IMR-90 (cell line): ENCODE data around the gene SSR4.

Source experiments
- BHLHE40 ChIP-seq: fragments of 150-350 bp; IDR thresholded peaks from 2 replicates; pipeline ENCODE4 v1.6.1; 2016; ENCODE audit warnings: mild to moderate bottlenecking, low read depth, low read length
- CHD1 ChIP-seq: IDR thresholded peaks from 2 replicates; pipeline ENCODE4 v1.6.1; 2012; ENCODE audit warnings: low read depth, low read length, improper control_type of control experiment
- FOS ChIP-seq: fragments of 150-350 bp; IDR thresholded peaks from 2 replicates; pipeline ENCODE4 v1.6.1; 2016; ENCODE audit warnings: low read depth, low read length
- MAFK ChIP-seq: IDR thresholded peaks from 2 replicates; pipeline ENCODE4 v1.6.1; 2012; ENCODE audit warnings: low read depth, low read length, improper control_type of control experiment
- MAZ ChIP-seq: IDR thresholded peaks from 2 replicates; pipeline ENCODE4 v1.6.1; 2012; ENCODE audit warnings: low read depth, mild to moderate bottlenecking, low read length, improper control_type of control experiment, moderate library complexity, borderline replicate concordance
- MXI1 ChIP-seq: IDR thresholded peaks from 2 replicates; pipeline ENCODE4 v1.6.1; 2012; ENCODE audit warnings: low read depth, mild to moderate bottlenecking, low read length, moderate library complexity, borderline replicate concordance
- NFE2L2 ChIP-seq: fragments of 150-350 bp; IDR thresholded peaks from 2 replicates; pipeline ENCODE4 v1.6.1; 2016; ENCODE audit warnings: low read depth, mild to moderate bottlenecking, low read length
- POLR2A ChIP-seq: IDR thresholded peaks from 2 replicates; pipeline ENCODE4 v1.6.1; 2012; ENCODE audit warnings: mild to moderate bottlenecking, low read depth, low read length
- RAD21 ChIP-seq: IDR thresholded peaks from 2 replicates; pipeline ENCODE4 v1.6.1; 2012; ENCODE audit warnings: low read length, improper control_type of control experiment
- RFX5 ChIP-seq: IDR thresholded peaks from 2 replicates; pipeline ENCODE4 v1.8.0; 2012; ENCODE audit warnings: low read depth, mild to moderate bottlenecking, low read length, moderate library complexity
- SMC3 ChIP-seq: fragments of 150-350 bp; IDR thresholded peaks from 2 replicates; pipeline ENCODE4 v1.6.1; 2016; ENCODE audit warnings: low read depth, mild to moderate bottlenecking, antibody characterized with exemption, low read length, moderate library complexity
- TF ChIP-seq, protein P1 (sequence below): conservative IDR thresholded peaks from 2 replicates; pipeline ENCODE4 v1.5.1; 2012; ENCODE audit warnings: mild to moderate bottlenecking, low read depth, low read length, improper control_type of control experiment
- TF ChIP-seq, protein P2 (sequence below): fragments of 150-350 bp; IDR thresholded peaks from 2 replicates; pipeline ENCODE4 v1.6.1; 2016; ENCODE audit warnings: low read depth, mild to moderate bottlenecking, low read length, moderate library complexity, borderline replicate concordance
- TF ChIP-seq, protein P3 (sequence below): fragments of 150-350 bp; IDR thresholded peaks from 2 replicates; pipeline ENCODE4 v1.6.1; 2017; ENCODE audit warnings: mild to moderate bottlenecking, antibody characterized with exemption, low read length, low read depth

DNA sequence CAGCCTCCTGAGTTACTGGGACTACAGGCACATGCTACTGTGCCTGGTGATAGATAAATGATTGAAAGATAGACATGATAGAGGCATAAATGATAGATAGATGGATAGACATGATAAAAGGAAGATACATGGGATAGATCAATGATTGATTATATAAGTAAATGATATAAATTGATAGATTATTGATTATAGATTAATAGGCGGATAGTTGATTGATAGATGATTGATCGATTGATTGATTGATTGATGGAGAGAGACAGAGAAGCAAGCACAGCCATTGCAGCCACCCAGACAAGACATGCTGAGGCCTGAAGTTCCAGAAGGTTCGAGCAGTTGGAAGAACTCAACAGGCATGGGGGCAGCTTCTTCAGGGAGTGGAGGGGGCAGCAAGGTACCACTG lies 48.1 kb upstream of the SSR4 start:
- TF ChIP-seq, protein P1, sequence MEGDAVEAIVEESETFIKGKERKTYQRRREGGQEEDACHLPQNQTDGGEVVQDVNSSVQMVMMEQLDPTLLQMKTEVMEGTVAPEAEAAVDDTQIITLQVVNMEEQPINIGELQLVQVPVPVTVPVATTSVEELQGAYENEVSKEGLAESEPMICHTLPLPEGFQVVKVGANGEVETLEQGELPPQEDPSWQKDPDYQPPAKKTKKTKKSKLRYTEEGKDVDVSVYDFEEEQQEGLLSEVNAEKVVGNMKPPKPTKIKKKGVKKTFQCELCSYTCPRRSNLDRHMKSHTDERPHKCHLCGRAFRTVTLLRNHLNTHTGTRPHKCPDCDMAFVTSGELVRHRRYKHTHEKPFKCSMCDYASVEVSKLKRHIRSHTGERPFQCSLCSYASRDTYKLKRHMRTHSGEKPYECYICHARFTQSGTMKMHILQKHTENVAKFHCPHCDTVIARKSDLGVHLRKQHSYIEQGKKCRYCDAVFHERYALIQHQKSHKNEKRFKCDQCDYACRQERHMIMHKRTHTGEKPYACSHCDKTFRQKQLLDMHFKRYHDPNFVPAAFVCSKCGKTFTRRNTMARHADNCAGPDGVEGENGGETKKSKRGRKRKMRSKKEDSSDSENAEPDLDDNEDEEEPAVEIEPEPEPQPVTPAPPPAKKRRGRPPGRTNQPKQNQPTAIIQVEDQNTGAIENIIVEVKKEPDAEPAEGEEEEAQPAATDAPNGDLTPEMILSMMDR = no peak
- TF ChIP-seq RFX5 (no peak), POLR2A (no peak), BHLHE40 (no peak), SMC3 (no peak), CHD1 (no peak), MXI1 (no peak), MAFK (no peak), RAD21 (no peak), MAZ (no peak), FOS (no peak), NFE2L2 (no peak)
- TF ChIP-seq, protein P2, sequence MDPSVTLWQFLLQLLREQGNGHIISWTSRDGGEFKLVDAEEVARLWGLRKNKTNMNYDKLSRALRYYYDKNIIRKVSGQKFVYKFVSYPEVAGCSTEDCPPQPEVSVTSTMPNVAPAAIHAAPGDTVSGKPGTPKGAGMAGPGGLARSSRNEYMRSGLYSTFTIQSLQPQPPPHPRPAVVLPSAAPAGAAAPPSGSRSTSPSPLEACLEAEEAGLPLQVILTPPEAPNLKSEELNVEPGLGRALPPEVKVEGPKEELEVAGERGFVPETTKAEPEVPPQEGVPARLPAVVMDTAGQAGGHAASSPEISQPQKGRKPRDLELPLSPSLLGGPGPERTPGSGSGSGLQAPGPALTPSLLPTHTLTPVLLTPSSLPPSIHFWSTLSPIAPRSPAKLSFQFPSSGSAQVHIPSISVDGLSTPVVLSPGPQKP = no peak
- TF ChIP-seq, protein P3, sequence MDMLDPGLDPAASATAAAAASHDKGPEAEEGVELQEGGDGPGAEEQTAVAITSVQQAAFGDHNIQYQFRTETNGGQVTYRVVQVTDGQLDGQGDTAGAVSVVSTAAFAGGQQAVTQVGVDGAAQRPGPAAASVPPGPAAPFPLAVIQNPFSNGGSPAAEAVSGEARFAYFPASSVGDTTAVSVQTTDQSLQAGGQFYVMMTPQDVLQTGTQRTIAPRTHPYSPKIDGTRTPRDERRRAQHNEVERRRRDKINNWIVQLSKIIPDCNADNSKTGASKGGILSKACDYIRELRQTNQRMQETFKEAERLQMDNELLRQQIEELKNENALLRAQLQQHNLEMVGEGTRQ = no peak
